H1 (cell line): Measurements from ENCODE around the gene ZNF541. TPM values are rescaled to one million over a fixed set of nuclear protein-coding genes. Genes with fewer than 3 reads are reported as not detected.

ENCODE experiments used
- CTCF ChIA-PET: fragments of 300-600 bp; sonication (Branson Sonifier 250); formaldehyde crosslinking; loops from one replicate; lab custom pipeline; 2021; ENCODE audit not compliant: partially characterized antibody; lab: Charles Lee
- POLR2A ChIA-PET: fragments of 300-600 bp; sonication (Branson Sonifier 250); formaldehyde crosslinking; loops from one replicate; lab custom pipeline; 2021; ENCODE audit warnings: inconsistent platforms; ENCODE audit not compliant: partially characterized antibody; lab: Charles Lee
- DNase-seq, 2 experiments: peaks; one replicate each; pipeline versions ENCODE4 v3.0.0 to v3.0.0-alpha.2; 2010 to 2022; ENCODE audit warnings: low spot score in 2 of 2, low read depth in 1 of 2, mixed read lengths in 1 of 2
- FAIRE-seq: peaks from 2 replicates; lab custom pipeline; 2011; peaks lifted over from hg19 to GRCh38; lab: Jason Lieb, UNC
- H2AFZ ChIP-seq: 2 replicates; pipeline ENCODE4 v1.8.1; 2012; ENCODE audit warnings: low read length, inconsistent platforms
- H2AK5ac ChIP-seq: 2 replicates; pipeline ENCODE4 v1.6.1; 2013; ENCODE audit warnings: low read depth, low read length
- H2BK120ac ChIP-seq: replicated peaks from 2 replicates; pipeline ENCODE3; 2013; ENCODE audit warnings: low read depth, low read length, inconsistent platforms
- H2BK12ac ChIP-seq: 2 replicates; pipeline ENCODE4 v1.6.1; 2013; ENCODE audit warnings: low read depth, low read length
- H2BK15ac ChIP-seq: 2 replicates; pipeline ENCODE4 v1.6.1; 2013; ENCODE audit warnings: low read length
- H2BK20ac ChIP-seq: 2 replicates; pipeline ENCODE4 v1.6.1; 2013; ENCODE audit warnings: low read length
- H2BK5ac ChIP-seq: 2 replicates; pipeline ENCODE4 v1.6.1; 2013; ENCODE audit warnings: low read depth, low read length
- H3K14ac ChIP-seq: 2 replicates; pipeline ENCODE4 v1.6.1; 2013; ENCODE audit warnings: inconsistent platforms; ENCODE audit not compliant: insufficient read length
- H3K18ac ChIP-seq: 2 replicates; pipeline ENCODE4 v1.6.1; 2013; ENCODE audit warnings: low read length; ENCODE audit errors: extremely low read depth
- H3K23ac ChIP-seq: 2 replicates; pipeline ENCODE4 v1.6.1; 2013; ENCODE audit warnings: inconsistent platforms; ENCODE audit not compliant: insufficient read length
- H3K23me2 ChIP-seq: 2 replicates; pipeline ENCODE4 v1.6.1; 2013; ENCODE audit warnings: low read depth, low read length
- H3K27ac ChIP-seq: 2 replicates; pipeline ENCODE4 v1.6.1; 2011; ENCODE audit warnings: low read depth, low read length, inconsistent platforms
- H3K27me3 ChIP-seq, 4 experiments: replicated peaks in 1 of 4; 1 replicate in 1 of 4; 2 replicates in 3 of 4; pipeline versions ENCODE4 v1.6.1 to v1.8.1; 2011 to 2013; ENCODE audit warnings: low read length in 3 of 4, mild to moderate bottlenecking in 3 of 4, inconsistent platforms in 2 of 4, mixed read lengths in 2 of 4, moderate library complexity in 1 of 4; ENCODE audit not compliant: control insufficient read depth in 3 of 4, insufficient read depth in 3 of 4; ENCODE audit errors: extremely low read depth in 1 of 4
- H3K36me3 ChIP-seq, 4 experiments: 2 replicates each; pipeline versions ENCODE4 v1.6.1 to v1.8.1; 2011 to 2013; ENCODE audit warnings: mild to moderate bottlenecking in 4 of 4, low read length in 3 of 4, moderate library complexity in 2 of 4, control low read depth in 1 of 4, inconsistent platforms in 1 of 4; ENCODE audit not compliant: insufficient read depth in 4 of 4, control insufficient read depth in 2 of 4
- H3K4ac ChIP-seq: replicated peaks from 2 replicates; pipeline ENCODE3; 2013; ENCODE audit warnings: low read length, low read depth, mixed read lengths, inconsistent platforms; ENCODE audit not compliant: insufficient read length
- H3K4me1 ChIP-seq, 4 experiments: replicated peaks in 1 of 4; 1 replicate in 1 of 4; 2 replicates in 3 of 4; pipeline versions ENCODE4 v1.6.1 to v1.8.1; 2011 to 2013; ENCODE audit warnings: low read length in 3 of 4, inconsistent platforms in 2 of 4, mixed read lengths in 1 of 4; ENCODE audit not compliant: insufficient read depth in 4 of 4, control insufficient read depth in 3 of 4
- H3K4me2 ChIP-seq, 2 experiments: 2 replicates each; pipeline versions ENCODE4 v1.6.1 to v1.8.1; 2011 to 2013; ENCODE audit warnings: low read depth in 2 of 2, low read length in 2 of 2, control low read depth in 1 of 2, inconsistent platforms in 1 of 2, mild to moderate bottlenecking in 1 of 2; ENCODE audit not compliant: insufficient read depth in 1 of 2
- H3K4me3 ChIP-seq, 4 experiments: fragments of 200-600, 300-600 bp in 1 of 4; sonication (generic), shearing (Covaris generic), sonication (Bioruptor Twin) in 1 of 4; 2 replicates each; pipeline versions ENCODE4 v1.5.1 to v1.8.1; 2011 to 2016; ENCODE audit warnings: low read length in 4 of 4, low read depth in 3 of 4, control low read depth in 2 of 4, inconsistent platforms in 2 of 4, mild to moderate bottlenecking in 2 of 4, mixed read lengths in 1 of 4, moderate library complexity in 1 of 4; ENCODE audit not compliant: insufficient read depth in 2 of 4; ENCODE audit errors: extremely low read depth in 1 of 4
- H3K56ac ChIP-seq: replicated peaks from 2 replicates; pipeline ENCODE3; 2013; ENCODE audit warnings: low read depth, mild to moderate bottlenecking, mixed read lengths, low read length, inconsistent platforms; ENCODE audit not compliant: insufficient read length
- H3K79me1 ChIP-seq: 2 replicates; pipeline ENCODE4 v1.6.1; 2013; ENCODE audit warnings: low read depth, low read length, control low read depth
- H3K79me2 ChIP-seq, 2 experiments: 2 replicates each; pipeline versions ENCODE4 v1.6.1 to v1.8.1; 2012 to 2013; ENCODE audit warnings: low read length in 2 of 2, mild to moderate bottlenecking in 2 of 2, inconsistent platforms in 1 of 2; ENCODE audit not compliant: insufficient read depth in 2 of 2, control insufficient read depth in 1 of 2
- H3K9ac ChIP-seq, 4 experiments: replicated peaks in 1 of 4; 1 replicate in 1 of 4; 2 replicates in 3 of 4; pipeline versions ENCODE4 v1.6.1 to v1.8.1; 2011 to 2013; ENCODE audit warnings: low read depth in 3 of 4, low read length in 3 of 4, control low read depth in 2 of 4, mild to moderate bottlenecking in 2 of 4, moderate library complexity in 2 of 4, inconsistent platforms in 1 of 4; ENCODE audit errors: extremely low read depth in 1 of 4
- H3K9me3 ChIP-seq, 2 experiments: 2 replicates each; pipeline versions ENCODE4 v1.6.1 to v1.8.1; 2012 to 2013; ENCODE audit warnings: mild to moderate bottlenecking in 2 of 2, moderate library complexity in 2 of 2, control low read depth in 1 of 2, inconsistent platforms in 1 of 2, low read depth in 1 of 2, low read length in 1 of 2, mixed read lengths in 1 of 2; ENCODE audit not compliant: insufficient read depth in 2 of 2
- H4K20me1 ChIP-seq, 2 experiments: replicated peaks in 1 of 2; 2 replicates each; pipeline versions ENCODE3 to v1.8.1; 2011 to 2013; ENCODE audit warnings: inconsistent platforms in 2 of 2, low read length in 2 of 2, mild to moderate bottlenecking in 1 of 2; ENCODE audit not compliant: insufficient read depth in 2 of 2, control insufficient read depth in 1 of 2
- H4K5ac ChIP-seq: 2 replicates; pipeline ENCODE4 v1.6.1; 2013; ENCODE audit warnings: low read length, low read depth, mixed read lengths, inconsistent platforms; ENCODE audit not compliant: insufficient read length
- H4K8ac ChIP-seq: 2 replicates; pipeline ENCODE4 v1.8.0; 2013; ENCODE audit warnings: mild to moderate bottlenecking, moderate library complexity, low read length, inconsistent platforms; ENCODE audit not compliant: insufficient read depth; ENCODE audit errors: extremely low read depth
- H4K91ac ChIP-seq: replicated peaks from 2 replicates; pipeline ENCODE3; 2013; ENCODE audit warnings: low read length, mixed read lengths, inconsistent platforms; ENCODE audit not compliant: insufficient read length
- BACH1 ChIP-seq: IDR thresholded peaks from 2 replicates; pipeline ENCODE4 v1.6.1; 2012; ENCODE audit warnings: low read length, improper control_type of control experiment
- BCL11A ChIP-seq, 2 experiments: IDR thresholded peaks; one replicate each; pipeline ENCODE4 v1.6.1; 2011; ENCODE audit warnings: low read depth in 2 of 2, low read length in 2 of 2, mild to moderate bottlenecking in 2 of 2
- WGBS, 2 experiments: shearing (Covaris generic) in 1 of 2; methylation state at CpG; one replicate each; pipeline versions ENCODE4 v1.1.6 to v1.1.7; 2013 to 2015; ENCODE audit warnings: low lambda C conversion rate in 2 of 2, mixed read lengths in 2 of 2, inconsistent platforms in 1 of 2, low coverage in 1 of 2, missing lambda C conversion rate in 1 of 2; ENCODE audit not compliant: insufficient replicate concordance in 2 of 2, insufficient coverage in 1 of 2, insufficient read length in 1 of 2; ENCODE audit errors: extremely low coverage in 1 of 2, missing lambda C conversion rate in 1 of 2; 5-methylcytosine and 5-hydroxymethylcytosine counted together
- polyA plus RNA-seq, 7 experiments: library from polyadenylated mRNA; depleted of rRNA in 3 of 7; stranded (reverse) in 5 of 7; unstranded in 2 of 7; fragments of >200 nt in 5 of 7; fragments of 200-250 nt in 2 of 7; gene quantifications; 1 replicate in 5 of 7; 2 replicates in 1 of 7; 4 replicates in 1 of 7; pipeline versions ENCODE4 v1.2.1 to v1.2.3, GENCODE V29; 2011 to 2013; ENCODE audit warnings: missing spikeins in 2 of 7, mixed read lengths in 2 of 7
- total RNA-seq: library from RNA; stranded (reverse); fragmentation: NEBNext Ultra II Directional; extraction: Animal tissue kit (Norgen Biotek cat#: 25700); gene quantifications from 2 replicates; pipeline ENCODE4 v1.2.1, GENCODE V29; 2021

ZNF541 gene
- total and polyA plus RNA-seq, 2 of the 8 experiments (the other 6 are each of a cell fraction or from before 2014, with no cell fraction given), result 0.05 TPM; not detected in 1

GRCh38 chr19:47572635-47573034, 313 bp downstream of the ZNF541 start:
- DNase-seq (no peak), FAIRE-seq (no peak)
- H2BK120ac ChIP-seq, result no peak overlapping the region
- H3K36me3 ChIP-seq, result no peaks in the 10 kb centered on the region
- no peaks in the 10 kb centered on the region for H3K79me1 ChIP-seq
- no peak overlapping the region for H4K91ac ChIP-seq
- no peaks in the 10 kb centered on the region for H3K9me3 ChIP-seq
- H3K18ac ChIP-seq, result no peak overlapping the region
- H3K27me3 ChIP-seq, result no peaks in the 10 kb centered on the region
- TF ChIP-seq BACH1 (no peak), BCL11A (IDR thresholded peaks at IDR 0.05; ENCODE audit: low read depth in 2 of 2, low read length in 2 of 2) (no peak)
- TF ChIP-seq, all 59 proteins: peak for 0
- Histone ChIP-seq H2AFZ (no peak overlapping the region), H3K27ac (no peak overlapping the region), H2BK5ac (no peak overlapping the region), H2AK5ac (no peak overlapping the region), H3K4me3 (no peak overlapping the region), H2BK12ac (no peak overlapping the region), H4K5ac (no peak overlapping the region), H3K4me1 (peaks cover 0 to 3% (median 1%) of the 10 kb centered on the region in 4 experiments; a peak in 2 of 7 replicates), H3K4me2 (no peak overlapping the region), H2BK15ac (no peak overlapping the region), H4K8ac (no peak overlapping the region), H3K14ac (no peak overlapping the region), H3K23me2 (no peaks in the 10 kb centered on the region), H3K56ac (no peak overlapping the region), H2BK20ac (no peak overlapping the region), H4K20me1 (no peaks in the 10 kb centered on the region), H3K4ac (no peak overlapping the region), H3K9ac (no peak overlapping the region), H3K79me2 (no peaks in the 10 kb centered on the region), H3K23ac (no peak overlapping the region)
- POLR2A ChIA-PET, result no interaction called here
- CTCF ChIA-PET, result interaction anchor here (0.6 kb wide), 1 partner anchor 141 kb away, joined by 3 read pairs; the partner anchor contains the start of gene EHD2
- WGBS, 2 experiments, result 94 to 100% methylated on average over 1 to 3 of the region's 22 CpGs
